A673 (cell line): Measurements from ENCODE around the gene INPP5A. TPM values are rescaled to one million over a fixed set of nuclear protein-coding genes. Genes with fewer than 3 reads are reported as not detected.

Source experiments
- BruUV-seq: library from RNA; stranded (reverse); fragments of 400-500 nt; replicated peaks from 2 replicates; lab custom pipeline; 2021; lab: Mats Ljungman, UMichigan
- CTCF ChIA-PET: fragments of 300-600 bp; sonication (Branson Sonifier 250); formaldehyde crosslinking; loops from one replicate; lab custom pipeline; 2022; ENCODE audit warnings: antibody characterized with exemption; lab: Charles Lee
- POLR2A ChIA-PET: fragments of 300-600 bp; sonication (Branson Sonifier 250); formaldehyde crosslinking; loops from one replicate; lab custom pipeline; 2022; ENCODE audit warnings: antibody characterized with exemption; ENCODE audit not compliant: low non-redundant PET; lab: Charles Lee
- DNase-seq: peaks from one replicate; pipeline ENCODE4 v3.0.0-alpha.2; 2015; ENCODE audit warnings: low spot score
- H3K27ac ChIP-seq: fragments of 200-600 bp; sonication (generic); 2 replicates; pipeline ENCODE4 v1.5.1; 2016; ENCODE audit warnings: mixed run types, low read depth, mild to moderate bottlenecking, mixed read lengths, antibody characterized with exemption, low read length; ENCODE audit not compliant: poor library complexity, severe bottlenecking
- H3K27me3 ChIP-seq: fragments of 200-600 bp; sonication (generic); replicated peaks from 2 replicates; pipeline ENCODE4 v1.6.1; 2017; ENCODE audit warnings: mixed run types, low read depth, mild to moderate bottlenecking, mixed read lengths, antibody characterized with exemption, low read length; ENCODE audit not compliant: insufficient read depth, poor library complexity
- H3K36me3 ChIP-seq: fragments of 200-600 bp; sonication (generic); 2 replicates; pipeline ENCODE4 v1.6.1; 2016; ENCODE audit warnings: mixed run types, mild to moderate bottlenecking, mixed read lengths, antibody characterized with exemption, low read length; ENCODE audit not compliant: insufficient read depth, poor library complexity, severe bottlenecking
- H3K4me1 ChIP-seq: fragments of 200-600 bp; sonication (generic); 2 replicates; pipeline ENCODE4 v1.6.1; 2017; ENCODE audit warnings: mixed run types, mild to moderate bottlenecking, mixed read lengths, antibody characterized with exemption, low read length; ENCODE audit not compliant: insufficient read depth, poor library complexity, severe bottlenecking
- H3K4me3 ChIP-seq: fragments of 200-600 bp; sonication (generic); 2 replicates; pipeline ENCODE4 v1.5.1; 2016; ENCODE audit warnings: low read depth, mixed run types, mild to moderate bottlenecking, mixed read lengths, low read length; ENCODE audit not compliant: poor library complexity, severe bottlenecking
- H3K9me3 ChIP-seq: fragments of 200-600 bp; sonication (generic); 2 replicates; pipeline ENCODE4 v1.6.1; 2016; ENCODE audit warnings: mixed run types, low read depth, mild to moderate bottlenecking, mixed read lengths, antibody characterized with exemption, low read length; ENCODE audit not compliant: poor library complexity, severe bottlenecking
- CTCF ChIP-seq: fragments of 300-800, 200-600 bp; sonication (generic); conservative IDR thresholded peaks from 2 replicates; pipeline ENCODE4 v1.5.1; 2017; ENCODE audit warnings: low read depth, mild to moderate bottlenecking, antibody characterized with exemption, low read length, moderate library complexity, mixed read lengths
- EZH2 ChIP-seq: fragments of 200-600 bp; sonication (generic); IDR thresholded peaks from 2 replicates; pipeline ENCODE4 v1.6.1; 2017; ENCODE audit warnings: borderline replicate concordance, low read depth, mild to moderate bottlenecking, mixed read lengths, antibody characterized with exemption, low read length; ENCODE audit not compliant: poor library complexity, severe bottlenecking
- intact Hi-C: fragments of 100-400 bp; cut with micrococcal nuclease; formaldehyde crosslinking; loops from one replicate; pipeline ENCODE4 v1.10.0; 2022; ENCODE audit not compliant: unreplicated experiment
- total RNA-seq: library from RNA; stranded (reverse); gene quantifications from 2 replicates; pipeline ENCODE4 v1.2.3, GENCODE V29; 2021

Gene INPP5A
- total RNA-seq, 1 experiment from 2014 or later, result 21.8 TPM

- Histone ChIP-seq H3K36me3 (no peaks in the 10 kb centered on the region), H3K4me1 (no peaks in the 10 kb centered on the region), H3K9me3 (peaks cover 7% of the 10 kb centered on the region), H3K4me3 (no peak overlapping the region), H3K27me3 (no peaks in the 10 kb centered on the region), H3K27ac (no peak overlapping the region)
- BruUV-seq, result no TSS peak
- DNase-seq, result no peak
- no peak for TF ChIP-seq CTCF
- no peak for TF ChIP-seq EZH2
- ChIA-PET POLR2A (no interaction called here), CTCF (no interaction called here)
- intact Hi-C loops, result no loop called here
These were observed 173.4 kb downstream of the INPP5A start for GRCh38 chr10:132710746-132711612.

DNA sequence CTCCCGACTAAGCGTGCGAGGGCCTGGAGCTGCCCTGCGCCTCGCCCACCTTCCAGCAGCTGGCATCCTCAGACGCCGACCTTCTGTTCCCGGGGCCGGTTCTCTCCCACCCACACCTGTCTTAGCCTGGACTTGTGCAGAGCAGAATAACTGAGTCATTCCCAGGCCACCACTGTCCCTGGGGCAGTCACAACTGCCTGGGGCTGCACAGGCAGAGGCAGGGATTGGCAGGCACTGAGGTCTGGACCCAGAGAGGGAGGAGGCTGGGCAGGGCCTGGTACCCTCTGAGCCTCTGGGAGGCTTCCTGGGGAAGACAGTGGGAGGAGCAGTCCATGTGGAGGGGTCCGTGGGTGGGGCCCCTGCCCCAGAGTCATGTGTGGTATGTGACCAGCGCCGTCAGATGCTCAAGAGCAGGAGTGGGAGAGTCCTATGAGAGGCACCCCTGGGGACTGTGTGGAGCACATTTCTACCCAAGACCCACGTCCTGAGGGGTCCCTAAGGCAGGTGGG, 174.1 kb downstream of the INPP5A start:
- Histone ChIP-seq H3K4me3 (no peak overlapping the region), H3K9me3 (peaks cover under 1% of the 10 kb centered on the region), H3K4me1 (no peaks in the 10 kb centered on the region), H3K27me3 (no peaks in the 10 kb centered on the region), H3K27ac (no peak overlapping the region), H3K36me3 (no peaks in the 10 kb centered on the region)
- ChIA-PET CTCF (no interaction called here), POLR2A (no interaction called here)
- no peak for DNase-seq
- no peak for TF ChIP-seq EZH2
- no peak for TF ChIP-seq CTCF
- no TSS peak for BruUV-seq
- intact Hi-C loops, result no loop called here

GRCh38 chr10:132712291-132712690, 174.7 kb downstream of the INPP5A start:
- Histone ChIP-seq H3K27ac (no peak overlapping the region), H3K4me3 (no peak overlapping the region), H3K9me3 (no peaks in the 10 kb centered on the region), H3K36me3 (no peaks in the 10 kb centered on the region), H3K27me3 (no peaks in the 10 kb centered on the region), H3K4me1 (no peaks in the 10 kb centered on the region)
- intact Hi-C loops, result no loop called here
- CTCF ChIA-PET, result no interaction called here
- POLR2A ChIA-PET, result no interaction called here
- TF ChIP-seq CTCF (no peak), EZH2 (no peak)
- BruUV-seq, result no TSS peak
- DNase-seq, result no peak
